GM20000 (cell line): Measurements from ENCODE around the gene HRAS.

Experiments used
- DNase-seq: peaks from one replicate; pipeline ENCODE4 v3.0.0; 2012; ENCODE audit warnings: low spot score
- CTCF ChIP-seq: IDR thresholded peaks from 2 replicates; pipeline ENCODE4 v1.5.1; 2012; ENCODE audit warnings: mild to moderate bottlenecking, control low read depth; ENCODE audit errors: extremely low read depth, missing control alignments

HRAS gene

GRCh38 chr11:548700-549603 is 13.6 kb upstream of the HRAS start:
- no peak for DNase-seq
- no peak for TF ChIP-seq CTCF

- TF ChIP-seq CTCF: no peak
- no peak for DNase-seq
Measured at GRCh38 chr11:545171-545570, 9.8 kb upstream of the HRAS start.

GRCh38 chr11:544817-545166 is 9.4 kb upstream of the HRAS start:
- DNase-seq: no peak
- no peak for TF ChIP-seq CTCF

- no peak for TF ChIP-seq CTCF
- no peak for DNase-seq
Measured at GRCh38 chr11:541433-541885, 6.1 kb upstream of the HRAS start.

- no peak for DNase-seq
- no peak for TF ChIP-seq CTCF
Measured at GRCh38 chr11:540583-541432, 5.4 kb upstream of the HRAS start.

GRCh38 chr11:539971-540481 is 4.7 kb upstream of the HRAS start:
- no peak for TF ChIP-seq CTCF
- no peak for DNase-seq
